ENCODE measurements around the gene ZNRF1.

Gene ZNRF1

GRCh38 chr16:75000481-75001081 lies 1.8 kb downstream of the ZNRF1 start:
- peaks cover 6% of the 10 kb centered on the region for H3K79me1 ChIP-seq (ENCODE audit: low read length)
- H2BK5ac ChIP-seq (ENCODE audit: low read depth, low read length, poor library complexity), result no peak overlapping the region
- no peak overlapping the region for H4K12ac ChIP-seq (ENCODE audit: low read depth, low read length)
- peak overlapping the region; percentile 85 for H3K4me3 ChIP-seq (ENCODE audit: low read depth, low read length)
- H2AFZ ChIP-seq (ENCODE audit: insufficient read depth, low read length, poor library complexity), result no peak overlapping the region
- no peak overlapping the region for H2BK120ac ChIP-seq (ENCODE audit: insufficient read depth, low read length, poor library complexity)
- no peak overlapping the region for H4K8ac ChIP-seq (ENCODE audit: low read depth, low read length)
- H3K79me2 ChIP-seq (ENCODE audit: control insufficient read depth, insufficient read depth, low read length, poor library complexity), result peaks cover 15% of the 10 kb centered on the region
- no peak overlapping the region for H3K18ac ChIP-seq (ENCODE audit: low read length)
- H3K27me3 ChIP-seq (ENCODE audit: insufficient read depth, low read length), result no peaks in the 10 kb centered on the region
- peak; percentile 77 to 79 for DNase-seq
- H3K14ac ChIP-seq (ENCODE audit: low read length), result no peak overlapping the region
- H3K4me1 ChIP-seq (ENCODE audit: control insufficient read depth in 1 of 2, insufficient read depth in 2 of 2, low read length in 2 of 2), result peaks cover 21 to 34% of the 10 kb centered on the region in 2 experiments
- no CpG with 5 or more reads among the region's 15 CpGs for WGBS (ENCODE audit: extremely low coverage, insufficient coverage, insufficient read length)
- no peak overlapping the region for H3K27ac ChIP-seq (ENCODE audit: low read depth, low read length)
- no peak overlapping the region for H3K23ac ChIP-seq (ENCODE audit: low read length)
- peak overlapping the region; percentile 33 for H3K4ac ChIP-seq (ENCODE audit: low read depth, low read length)
- no peak overlapping the region for H2AK5ac ChIP-seq (ENCODE audit: low read length)
- H4K91ac ChIP-seq (ENCODE audit: low read depth, low read length), result no peak overlapping the region
- no peaks in the 10 kb centered on the region for H3K9me3 ChIP-seq (ENCODE audit: insufficient read depth, low read depth, low read length)
- no peak overlapping the region for H3K9ac ChIP-seq (ENCODE audit: low read length)
- no peak overlapping the region for H2BK12ac ChIP-seq (ENCODE audit: low read length)
- H3K4me2 ChIP-seq (ENCODE audit: low read length), result peak overlapping the region; percentile 98
- H3K36me3 ChIP-seq (ENCODE audit: control insufficient read depth in 1 of 2, insufficient read depth in 2 of 2, low read length in 2 of 2), result no peaks in the 10 kb centered on the region

DNA sequence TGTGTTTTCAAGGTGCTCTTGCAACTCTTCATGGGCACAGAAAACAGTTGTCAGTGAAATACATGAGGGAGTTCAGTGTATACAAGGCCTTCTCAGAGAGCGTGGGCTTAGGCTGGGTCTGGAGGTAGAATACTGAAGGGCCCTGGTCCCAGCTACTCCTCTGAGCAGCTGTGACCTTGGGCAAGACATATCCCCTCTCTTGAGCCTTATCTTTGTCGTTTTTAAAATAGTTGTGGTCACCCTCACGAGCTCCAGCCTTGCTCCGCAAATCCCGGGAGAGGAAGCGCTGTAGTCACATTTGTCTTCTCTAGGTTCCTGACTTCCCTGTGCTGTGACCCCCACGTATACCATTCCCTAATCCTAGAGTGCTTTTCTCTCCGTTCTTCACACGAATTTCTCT lies 3.6 kb downstream of the ZNRF1 start:
- Histone ChIP-seq H3K18ac (ENCODE audit: low read length) (no peak overlapping the region), H3K9me3 (ENCODE audit: insufficient read depth, low read depth, low read length) (no peaks in the 10 kb centered on the region), H3K23ac (ENCODE audit: low read length) (no peak overlapping the region), H3K4me3 (ENCODE audit: low read depth, low read length) (no peak overlapping the region), H2BK12ac (ENCODE audit: low read length) (no peak overlapping the region), H2AK5ac (ENCODE audit: low read length) (no peak overlapping the region), H2BK5ac (ENCODE audit: low read depth, low read length, poor library complexity) (no peak overlapping the region), H3K4ac (ENCODE audit: low read depth, low read length) (no peak overlapping the region), H4K91ac (ENCODE audit: low read depth, low read length) (no peak overlapping the region), H3K79me2 (ENCODE audit: control insufficient read depth, insufficient read depth, low read length, poor library complexity) (peaks cover 17% of the 10 kb centered on the region), H3K4me1 (ENCODE audit: control insufficient read depth in 1 of 2, insufficient read depth in 2 of 2, low read length in 2 of 2) (peaks cover 21 to 34% of the 10 kb centered on the region in 2 experiments), H3K27ac (ENCODE audit: low read depth, low read length) (peak overlapping the region; percentile 43), H3K79me1 (ENCODE audit: low read length) (peaks cover 6% of the 10 kb centered on the region), H3K14ac (ENCODE audit: low read length) (no peak overlapping the region), H3K9ac (ENCODE audit: low read length) (no peak overlapping the region), H3K4me2 (ENCODE audit: low read length) (no peak overlapping the region), H4K12ac (ENCODE audit: low read depth, low read length) (no peak overlapping the region), H2BK120ac (ENCODE audit: insufficient read depth, low read length, poor library complexity) (no peak overlapping the region), H3K27me3 (ENCODE audit: insufficient read depth, low read length) (no peaks in the 10 kb centered on the region), H2AFZ (ENCODE audit: insufficient read depth, low read length, poor library complexity) (no peak overlapping the region), H3K36me3 (ENCODE audit: control insufficient read depth in 1 of 2, insufficient read depth in 2 of 2, low read length in 2 of 2) (no peaks in the 10 kb centered on the region), H4K8ac (ENCODE audit: low read depth, low read length) (no peak overlapping the region)
- no CpG with 5 or more reads among the region's 9 CpGs for WGBS (ENCODE audit: extremely low coverage, insufficient coverage, insufficient read length)
- DNase-seq, result peak in 1 of 2 donors; percentile 47

- Histone ChIP-seq H3K4me3 (ENCODE audit: low read depth, low read length) (no peak overlapping the region), H2AK5ac (ENCODE audit: low read length) (no peak overlapping the region), H4K12ac (ENCODE audit: low read depth, low read length) (peak overlapping the region; percentile 14), H3K27ac (ENCODE audit: low read depth, low read length) (peak overlapping the region; percentile 23), H3K79me1 (ENCODE audit: low read length) (peaks cover 6% of the 10 kb centered on the region), H3K27me3 (ENCODE audit: insufficient read depth, low read length) (no peaks in the 10 kb centered on the region), H3K4ac (ENCODE audit: low read depth, low read length) (peak overlapping the region; percentile 68), H2AFZ (ENCODE audit: insufficient read depth, low read length, poor library complexity) (no peak overlapping the region), H3K4me2 (ENCODE audit: low read length) (no peak overlapping the region), H2BK120ac (ENCODE audit: insufficient read depth, low read length, poor library complexity) (no peak overlapping the region), H3K4me1 (ENCODE audit: control insufficient read depth in 1 of 2, insufficient read depth in 2 of 2, low read length in 2 of 2) (peaks cover 21 to 34% of the 10 kb centered on the region in 2 experiments), H3K9me3 (ENCODE audit: insufficient read depth, low read depth, low read length) (no peaks in the 10 kb centered on the region), H3K79me2 (ENCODE audit: control insufficient read depth, insufficient read depth, low read length, poor library complexity) (peaks cover 17% of the 10 kb centered on the region), H2BK5ac (ENCODE audit: low read depth, low read length, poor library complexity) (no peak overlapping the region), H4K8ac (ENCODE audit: low read depth, low read length) (no peak overlapping the region), H3K18ac (ENCODE audit: low read length) (peak overlapping the region; percentile 29), H3K9ac (ENCODE audit: low read length) (no peak overlapping the region), H2BK12ac (ENCODE audit: low read length) (no peak overlapping the region), H3K23ac (ENCODE audit: low read length) (no peak overlapping the region), H3K14ac (ENCODE audit: low read length) (no peak overlapping the region), H4K91ac (ENCODE audit: low read depth, low read length) (no peak overlapping the region), H3K36me3 (ENCODE audit: control insufficient read depth in 1 of 2, insufficient read depth in 2 of 2, low read length in 2 of 2) (no peaks in the 10 kb centered on the region)
- no CpG with 5 or more reads among the region's 5 CpGs for WGBS (ENCODE audit: extremely low coverage, insufficient coverage, insufficient read length)
- no peak for DNase-seq
Observed at GRCh38 chr16:75003931-75004330, 5.1 kb downstream of the ZNRF1 start.

- no peak overlapping the region for H3K9ac ChIP-seq (ENCODE audit: low read length)
- no peak overlapping the region for H4K8ac ChIP-seq (ENCODE audit: low read depth, low read length)
- H4K91ac ChIP-seq (ENCODE audit: low read depth, low read length), result no peak overlapping the region
- no peaks in the 10 kb centered on the region for H3K36me3 ChIP-seq (ENCODE audit: control insufficient read depth in 1 of 2, insufficient read depth in 2 of 2, low read length in 2 of 2)
- H2AFZ ChIP-seq (ENCODE audit: insufficient read depth, low read length, poor library complexity), result no peak overlapping the region
- H3K4me2 ChIP-seq (ENCODE audit: low read length), result no peak overlapping the region
- peaks cover 14% of the 10 kb centered on the region for H3K79me2 ChIP-seq (ENCODE audit: control insufficient read depth, insufficient read depth, low read length, poor library complexity)
- H3K14ac ChIP-seq (ENCODE audit: low read length), result no peak overlapping the region
- H3K4me1 ChIP-seq (ENCODE audit: control insufficient read depth in 1 of 2, insufficient read depth in 2 of 2, low read length in 2 of 2), result peaks cover 21 to 34% of the 10 kb centered on the region in 2 experiments
- no peak overlapping the region for H4K12ac ChIP-seq (ENCODE audit: low read depth, low read length)
- H3K27me3 ChIP-seq (ENCODE audit: insufficient read depth, low read length), result no peaks in the 10 kb centered on the region
- no peak overlapping the region for H3K23ac ChIP-seq (ENCODE audit: low read length)
- H3K4me3 ChIP-seq (ENCODE audit: low read depth, low read length), result no peak overlapping the region
- H3K9me3 ChIP-seq (ENCODE audit: insufficient read depth, low read depth, low read length), result no peaks in the 10 kb centered on the region
- DNase-seq, result no peak
- no CpG with 5 or more reads among the region's 3 CpGs for WGBS (ENCODE audit: extremely low coverage, insufficient coverage, insufficient read length)
- no peak overlapping the region for H3K18ac ChIP-seq (ENCODE audit: low read length)
- no peak overlapping the region for H2BK5ac ChIP-seq (ENCODE audit: low read depth, low read length, poor library complexity)
- no peak overlapping the region for H3K27ac ChIP-seq (ENCODE audit: low read depth, low read length)
- H3K4ac ChIP-seq (ENCODE audit: low read depth, low read length), result peak overlapping the region; percentile 81
- no peak overlapping the region for H2BK12ac ChIP-seq (ENCODE audit: low read length)
- peaks cover 3% of the 10 kb centered on the region for H3K79me1 ChIP-seq (ENCODE audit: low read length)
- H2AK5ac ChIP-seq (ENCODE audit: low read length), result no peak overlapping the region
- H2BK120ac ChIP-seq (ENCODE audit: insufficient read depth, low read length, poor library complexity), result no peak overlapping the region
Observed at GRCh38 chr16:75004460-75004859, 5.6 kb downstream of the ZNRF1 start.
